ENCODE results near the gene WDR5. TPM values are rescaled to one million over a fixed set of nuclear protein-coding genes. Genes with fewer than 3 reads are reported as not detected.

WDR5 gene
- total RNA-seq, 2 experiments from 2014 or later = 41.2 to 47.0 TPM

Other genes starting within 250 kb of the WDR5 start
- gene VAV2, start 143.8 kb upstream of the WDR5 start, total RNA-seq = 1 to 10 TPM; 5.1 to 5.5 TPM
- gene BRD3OS, start 110.6 kb upstream of the WDR5 start, total RNA-seq = 10 to 100 TPM; 12.5 to 14.5 TPM
- gene BRD3, start 68.1 kb upstream of the WDR5 start, total RNA-seq = 10 to 100 TPM; 33.3 to 43.5 TPM
- gene RNU6ATAC, start 28.5 kb downstream of the WDR5 start, total RNA-seq = 10 to 100 TPM in 1 of 2 experiments, not detected in 1; 46.3 TPM
- 1 to 10 TPM in 1 of 2 experiments, under 1 TPM in 1; 0.91 to 1.5 TPM for gene RXRA, start 190.4 kb downstream of the WDR5 start, total RNA-seq